Measurements from ENCODE around the gene LCP1.
"Not testable (repeated sequence)": the region's sequence is repeated elsewhere in the genome, so short reads cannot be mapped to it uniquely, and the experiment has no call there.

GRCh38 chr13:46220234-46220633, 38.3 kb upstream of the LCP1 start:
- not testable (repeated sequence) for TF ChIP-seq EZH2 (IDR thresholded peaks at IDR 0.05; ENCODE audit: low read length)
- TF ChIP-seq, protein P1, sequence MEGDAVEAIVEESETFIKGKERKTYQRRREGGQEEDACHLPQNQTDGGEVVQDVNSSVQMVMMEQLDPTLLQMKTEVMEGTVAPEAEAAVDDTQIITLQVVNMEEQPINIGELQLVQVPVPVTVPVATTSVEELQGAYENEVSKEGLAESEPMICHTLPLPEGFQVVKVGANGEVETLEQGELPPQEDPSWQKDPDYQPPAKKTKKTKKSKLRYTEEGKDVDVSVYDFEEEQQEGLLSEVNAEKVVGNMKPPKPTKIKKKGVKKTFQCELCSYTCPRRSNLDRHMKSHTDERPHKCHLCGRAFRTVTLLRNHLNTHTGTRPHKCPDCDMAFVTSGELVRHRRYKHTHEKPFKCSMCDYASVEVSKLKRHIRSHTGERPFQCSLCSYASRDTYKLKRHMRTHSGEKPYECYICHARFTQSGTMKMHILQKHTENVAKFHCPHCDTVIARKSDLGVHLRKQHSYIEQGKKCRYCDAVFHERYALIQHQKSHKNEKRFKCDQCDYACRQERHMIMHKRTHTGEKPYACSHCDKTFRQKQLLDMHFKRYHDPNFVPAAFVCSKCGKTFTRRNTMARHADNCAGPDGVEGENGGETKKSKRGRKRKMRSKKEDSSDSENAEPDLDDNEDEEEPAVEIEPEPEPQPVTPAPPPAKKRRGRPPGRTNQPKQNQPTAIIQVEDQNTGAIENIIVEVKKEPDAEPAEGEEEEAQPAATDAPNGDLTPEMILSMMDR (optimal IDR thresholded peaks at IDR 0.05 in 1 of 3, IDR thresholded peaks at IDR 0.05 in 1 of 3, conservative IDR thresholded peaks at IDR 0.05 in 1 of 3; ENCODE audit: extremely low read depth in 1 of 3, insufficient read depth in 2 of 3, low read length in 3 of 3), result not testable (repeated sequence)
